CD4-positive, alpha-beta T cell (primary cell): ENCODE data around the gene PCBP4. TPM values are rescaled to one million over a fixed set of nuclear protein-coding genes. Genes with fewer than 3 reads are reported as not detected.
A peak's percentile ranks its signal among the peaks of the same experiment; 100 is the strongest.

ENCODE experiments used
- ATAC-seq: fragments of 200-7000 bp; cut with Tn5 transposase; one replicate; pipeline ENCODE4 v1.10.0; 2022; ENCODE audit warnings: mild to moderate bottlenecking; ENCODE audit not compliant: poor library complexity
- CTCF ChIA-PET: fragments of 350-600 bp; sonication (Branson Sonifier 250); formaldehyde crosslinking; loops from one replicate; lab custom pipeline; 2021; ENCODE audit warnings: antibody characterized with exemption, inconsistent platforms; lab: Charles Lee
- POLR2A ChIA-PET: fragments of 350-600 bp; sonication (Branson Sonifier 250); formaldehyde crosslinking; loops from one replicate; lab custom pipeline; 2021; ENCODE audit warnings: antibody characterized with exemption, inconsistent platforms; lab: Charles Lee
- DNase-seq, 14 experiments: peaks; one replicate each; pipeline ENCODE4 v3.0.0-alpha.2; 2013 to 2020; ENCODE audit warnings: mixed read lengths in 2 of 14
- H3K27ac ChIP-seq, 2 donors: one replicate each; pipeline versions ENCODE4 v1.5.1 to v1.7.0; 2013; ENCODE audit warnings: low read length in 2 of 2, low read depth in 1 of 2, mild to moderate bottlenecking in 1 of 2
- H3K27me3 ChIP-seq, 2 experiments: 1 replicate in 1 of 2; 2 replicates in 1 of 2; pipeline versions ENCODE4 v1.6.1 to v1.7.0; 2013; ENCODE audit warnings: low read length in 2 of 2, control low read depth in 1 of 2, mild to moderate bottlenecking in 1 of 2, moderate library complexity in 1 of 2; ENCODE audit not compliant: insufficient read depth in 2 of 2, control insufficient read depth in 1 of 2
- H3K36me3 ChIP-seq: one replicate; pipeline ENCODE4 v1.6.1; 2013; ENCODE audit warnings: low read length, control low read depth; ENCODE audit not compliant: insufficient read depth
- H3K4me1 ChIP-seq: one replicate; pipeline ENCODE4 v1.6.1; 2013; ENCODE audit warnings: low read length, control low read depth; ENCODE audit not compliant: insufficient read depth
- H3K4me3 ChIP-seq: one replicate; pipeline ENCODE4 v1.5.1; 2013; ENCODE audit warnings: mild to moderate bottlenecking, low read length, moderate library complexity
- H3K9me3 ChIP-seq, 2 experiments: 1 replicate in 1 of 2; 2 replicates in 1 of 2; pipeline versions ENCODE4 v1.6.1 to v1.7.0; 2013; ENCODE audit warnings: low read length in 2 of 2, mild to moderate bottlenecking in 2 of 2, control low read depth in 1 of 2, moderate library complexity in 1 of 2; ENCODE audit not compliant: control insufficient read depth in 1 of 2, insufficient read depth in 1 of 2
- H3K27ac Mint-ChIP-seq: one replicate; pipeline ENCODE4 v1.8.0; 2020; ENCODE audit warnings: mixed read lengths
- H3K27me3 Mint-ChIP-seq: one replicate; pipeline ENCODE4 v1.8.0; 2021; ENCODE audit warnings: mixed read lengths
- H3K36me3 Mint-ChIP-seq: one replicate; pipeline ENCODE4 v1.8.0; 2021; ENCODE audit warnings: low read depth, mixed read lengths
- H3K4me1 Mint-ChIP-seq: one replicate; pipeline ENCODE4 v1.8.0; 2021; ENCODE audit warnings: low read depth, mixed read lengths
- H3K4me3 Mint-ChIP-seq: one replicate; pipeline ENCODE4 v1.8.0; 2020; ENCODE audit warnings: mild to moderate bottlenecking, mixed read lengths
- H3K9me3 Mint-ChIP-seq: one replicate; pipeline ENCODE4 v1.8.0; 2020; ENCODE audit warnings: mixed read lengths
- CTCF ChIP-seq: fragments of 200-600 bp; IDR thresholded peaks from one replicate; pipeline ENCODE4 v1.8.0; 2022; ENCODE audit warnings: antibody characterized with exemption, mild to moderate bottlenecking
- intact Hi-C, 2 experiments: fragments of 100-400 bp; cut with DNase I in 1 of 2; cut with micrococcal nuclease in 1 of 2; formaldehyde crosslinking; loops; one replicate each; pipeline versions ENCODE4 v1.15.1 to v1.9.0; 2023 to 2025; cut with DNase I, micrococcal nuclease
- polyA plus RNA-seq, 2 donors: library from polyadenylated mRNA; unstranded; fragments of 120-200 nt; gene quantifications; one replicate each; pipeline ENCODE4 v1.2.1, GENCODE V29; 2013
- total RNA-seq, 174 experiments: library from RNA in 2 of 174; stranded (reverse) in 2 of 174; gene quantifications; one replicate each; pipeline ENCODE4 v1.2.3 and lab custom pipeline; 2021 to 2026

PCBP4 gene
- 10 to 100 TPM; 14.7 to 16.8 TPM for total RNA-seq
- 20.4 TPM for polyA plus RNA-seq (2013, experiment 1 of 2)
- polyA plus RNA-seq (2013, experiment 2 of 2), result 22.5 TPM
- total RNA-seq (lab: John Stamatoyannopoulos, UW), result 1.8 to 22.9 (median 11.6) reads per million in 172 experiments

GRCh38 chr3:51967384-51968169, at the start of gene PCBP4:
Gene PCBP4 (minus strand): TSS chr3:51967454. CDS start chr3:51961240, 6,214 bp downstream.
- H3K4me1 Mint-ChIP-seq, result peaks cover 40% of the 10 kb centered on the region
- H3K9me3 Mint-ChIP-seq, result no peaks in the 10 kb centered on the region
- Histone ChIP-seq H3K4me3 (peak within 1 kb of the TSS; percentile 65), H3K36me3 (no peaks in the 10 kb centered on the region), H3K9me3 (no peaks in the 10 kb centered on the region), H3K27ac (peak within 1 kb of the TSS; percentile 38 to 44), H3K27me3 (peaks cover 0 to 2% of the 10 kb centered on the region in 2 experiments), H3K4me1 (peaks cover 33% of the 10 kb centered on the region)
- H3K36me3 Mint-ChIP-seq, result no peaks in the 10 kb centered on the region
- peak within 1 kb of the TSS; percentile 62 for H3K27ac Mint-ChIP-seq
- intact Hi-C loops, result no loop called here
- CTCF ChIA-PET, result no interaction called here
- ATAC-seq (peak; percentile 76), DNase-seq (peak in 7 of 14 experiments; percentile 40 to 69 (median 53))
- no peaks in the 10 kb centered on the region for H3K27me3 Mint-ChIP-seq
- POLR2A ChIA-PET, result interaction anchor here (1.5 to 4.2 kb wide), 4 partner anchors 10 to 187 kb away, joined by 3 to 24 read pairs (median 9); partner anchors contain the start of genes ACY1, PARP3, POC1A and RRP9
- peak within 1 kb of the TSS; percentile 91 for H3K4me3 Mint-ChIP-seq
- no peak for TF ChIP-seq CTCF

- no peaks in the 10 kb centered on the region for H3K4me1 ChIP-seq
- DNase-seq, result no peak
- no peaks in the 10 kb centered on the region for H3K27me3 ChIP-seq
- no peaks in the 10 kb centered on the region for H3K36me3 Mint-ChIP-seq
- ATAC-seq, result no peak
- H3K4me3 Mint-ChIP-seq, result no peak overlapping the region
- intact Hi-C loops, result no loop called here
- H3K9me3 ChIP-seq, result no peaks in the 10 kb centered on the region
- CTCF ChIA-PET, result interaction anchor here (1.3 kb wide), 1 partner anchor 107 kb away, joined by 3 read pairs; no protein-coding TSS in a partner anchor
- no peak for TF ChIP-seq CTCF
- H3K4me1 Mint-ChIP-seq, result no peaks in the 10 kb centered on the region
- POLR2A ChIA-PET, result no interaction called here
- H3K9me3 Mint-ChIP-seq, result no peaks in the 10 kb centered on the region
- no peaks in the 10 kb centered on the region for H3K27me3 Mint-ChIP-seq
- no peak overlapping the region for H3K27ac Mint-ChIP-seq
- no peak overlapping the region for H3K4me3 ChIP-seq
- H3K36me3 ChIP-seq, result no peaks in the 10 kb centered on the region
- H3K27ac ChIP-seq, result no peak overlapping the region
Measured at GRCh38 chr3:52015438-52016228, 48.4 kb upstream of the PCBP4 start.

- POLR2A ChIA-PET, result no interaction called here
- Mint-ChIP-seq H3K27ac (no peak overlapping the region), H3K27me3 (no peaks in the 10 kb centered on the region), H3K9me3 (no peaks in the 10 kb centered on the region), H3K36me3 (no peaks in the 10 kb centered on the region), H3K4me3 (no peak overlapping the region), H3K4me1 (no peaks in the 10 kb centered on the region)
- H3K4me1 ChIP-seq, result no peaks in the 10 kb centered on the region
- H3K27ac ChIP-seq, result no peak overlapping the region
- no peak overlapping the region for H3K4me3 ChIP-seq
- H3K36me3 ChIP-seq, result no peaks in the 10 kb centered on the region
- TF ChIP-seq CTCF, result no peak
- CTCF ChIA-PET, result no interaction called here
- DNase-seq (no peak), ATAC-seq (no peak)
- no peaks in the 10 kb centered on the region for H3K9me3 ChIP-seq
- H3K27me3 ChIP-seq, result no peaks in the 10 kb centered on the region
- intact Hi-C loops, result no loop called here
Measured at GRCh38 chr3:52014613-52015012, 47.4 kb upstream of the PCBP4 start.
